HG02870 (cell line): ENCODE measurements around the gene DBP.

Source experiments
- ATAC-seq: cut with Tn5 transposase; IDR thresholded peaks from one replicate; pipeline ENCODE4 v1.9.1; 2021; ENCODE audit warnings: mild to moderate bottlenecking, moderate library complexity; ENCODE audit not compliant: unreplicated experiment

Gene DBP

DNA sequence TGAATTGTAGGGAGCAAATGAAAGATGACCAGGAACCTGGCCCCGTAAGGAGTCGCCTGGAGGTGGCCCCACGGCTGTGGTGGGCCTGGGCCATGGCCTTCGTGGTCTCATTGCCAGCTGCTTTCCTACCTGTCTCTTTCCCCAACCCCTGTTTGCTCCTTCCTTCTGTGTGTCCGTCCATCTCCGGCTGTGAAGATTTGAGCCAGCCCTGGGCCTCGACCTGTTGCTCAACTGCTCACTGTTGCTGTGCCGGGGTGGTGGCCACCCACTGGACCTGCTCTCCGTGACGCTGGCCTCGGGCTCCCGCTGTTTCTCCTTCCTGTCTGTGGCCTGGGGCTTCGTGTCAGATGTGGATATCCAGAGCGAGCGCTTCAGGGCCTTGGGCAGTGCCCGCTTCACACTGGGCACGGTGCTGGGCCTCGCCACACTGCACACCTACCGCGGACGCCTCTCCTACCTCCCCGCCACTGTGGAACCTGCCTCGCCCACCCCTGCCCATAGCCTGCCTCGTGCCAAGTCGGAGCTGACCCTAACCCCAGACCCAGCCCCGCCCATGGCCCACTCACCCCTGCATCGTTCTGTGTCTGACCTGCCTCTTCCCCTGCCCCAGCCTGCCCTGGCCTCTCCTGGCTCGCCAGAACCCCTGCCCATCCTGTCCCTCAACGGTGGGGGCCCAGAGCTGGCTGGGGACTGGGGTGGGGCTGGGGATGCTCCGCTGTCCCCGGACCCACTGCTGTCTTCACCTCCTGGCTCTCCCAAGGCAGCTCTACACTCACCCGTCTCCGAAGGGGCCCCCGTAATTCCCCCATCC is 8.5 kb downstream of the DBP start:
- ATAC-seq = no peak

- no peak for ATAC-seq
Observed at GRCh38 chr19:48627865-48628314, 9.3 kb downstream of the DBP start.

- no peak for ATAC-seq
Observed at GRCh38 chr19:48627201-48627864, 9.8 kb downstream of the DBP start.

DNA sequence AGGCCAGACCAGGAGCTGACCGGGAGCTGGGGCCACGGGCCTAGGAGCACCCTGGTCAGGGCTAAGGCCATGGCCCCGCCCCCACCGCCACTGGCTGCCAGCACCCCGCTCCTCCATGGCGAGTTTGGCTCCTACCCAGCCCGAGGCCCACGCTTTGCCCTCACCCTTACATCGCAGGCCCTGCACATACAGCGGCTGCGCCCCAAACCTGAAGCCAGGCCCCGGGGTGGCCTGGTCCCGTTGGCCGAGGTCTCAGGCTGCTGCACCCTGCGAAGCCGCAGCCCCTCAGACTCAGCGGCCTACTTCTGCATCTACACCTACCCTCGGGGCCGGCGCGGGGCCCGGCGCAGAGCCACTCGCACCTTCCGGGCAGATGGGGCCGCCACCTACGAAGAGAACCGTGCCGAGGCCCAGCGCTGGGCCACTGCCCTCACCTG is 11.3 kb downstream of the DBP start:
- ATAC-seq = no peak

- no peak for ATAC-seq
Observed at GRCh38 chr19:48624791-48625723, 12.1 kb downstream of the DBP start.

GRCh38 chr19:48624067-48624594 is 13.0 kb downstream of the DBP start:
- ATAC-seq = peak; percentile 53

DNA sequence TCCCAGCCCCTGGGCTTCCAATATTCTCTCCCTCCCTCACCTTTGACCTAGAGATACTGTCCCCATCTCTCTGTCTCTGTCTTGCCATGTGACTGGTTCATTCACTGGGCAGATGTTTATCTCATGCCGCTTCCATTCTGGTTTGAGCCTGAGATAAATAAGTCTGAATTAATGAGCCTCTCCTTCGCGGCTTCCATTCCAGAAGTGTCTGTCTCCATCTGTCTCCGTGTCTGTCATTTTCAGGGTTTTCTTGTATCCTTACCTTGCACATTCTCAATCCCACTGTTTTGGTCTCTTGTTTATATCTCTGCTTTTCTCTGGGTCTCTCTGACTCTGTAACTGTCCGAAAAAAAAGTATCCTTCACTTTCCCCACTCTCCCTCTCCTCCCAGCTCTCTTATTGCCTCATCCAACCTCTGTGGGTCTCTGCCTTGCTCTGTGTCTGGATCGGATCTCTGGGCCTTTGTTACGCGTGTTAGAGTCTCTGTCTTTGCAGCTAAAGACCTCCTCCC is 13.6 kb downstream of the DBP start:
- no peak for ATAC-seq

DNA sequence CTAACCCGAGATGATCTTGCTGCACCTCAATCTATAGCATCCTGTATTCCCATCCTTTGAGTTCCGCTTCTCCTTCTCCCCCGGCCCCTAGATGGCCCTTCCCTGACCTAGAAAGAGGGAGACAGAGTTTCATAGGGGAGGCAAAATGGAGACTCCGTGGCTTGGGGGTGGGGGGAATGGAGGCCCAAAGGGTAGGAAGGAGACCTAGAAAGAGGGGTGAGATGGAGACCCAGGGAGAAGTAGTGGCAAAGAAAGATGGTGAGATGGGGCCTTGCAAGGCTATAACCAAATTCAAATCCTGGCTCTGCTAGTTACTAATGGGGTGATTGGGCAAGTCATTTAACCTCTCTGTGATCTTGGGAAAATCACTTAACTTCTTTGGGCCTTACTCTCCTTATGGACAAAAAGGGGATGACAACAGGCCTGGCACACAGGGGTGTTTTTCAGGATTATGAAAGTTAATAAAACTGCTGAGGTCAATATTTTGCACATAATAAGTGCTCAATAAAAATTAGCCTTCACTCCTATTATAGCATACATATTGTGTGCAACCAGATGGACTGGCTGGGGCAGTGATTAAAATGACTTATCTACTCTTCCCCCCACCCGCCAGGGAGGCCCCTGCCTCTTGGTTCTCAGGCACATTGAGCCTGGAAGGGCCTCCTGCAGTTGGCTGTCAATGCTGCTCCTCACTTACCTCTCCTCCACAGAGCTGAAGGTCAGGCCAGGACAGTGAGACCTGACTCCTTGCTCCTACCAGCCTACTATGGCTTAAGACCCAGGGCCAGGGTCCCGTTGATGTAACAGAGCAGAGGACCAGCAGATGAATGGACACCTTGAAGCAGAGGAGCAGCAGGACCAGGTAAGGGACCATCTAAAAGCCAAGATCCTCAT is 17.2 kb downstream of the DBP start:
- ATAC-seq = no peak

GRCh38 chr19:48618916-48619691 is 18.1 kb downstream of the DBP start, which contains the start of the genes RPL18 and SPHK2:
Gene RPL18 (minus strand): TSS chr19:48619178. CDS start chr19:48619143, 35 bp downstream.
Gene SPHK2 (plus strand): TSS chr19:48619506. CDS start chr19:48620515, 1,009 bp downstream.
- peak; percentile 80 for ATAC-seq

DNA sequence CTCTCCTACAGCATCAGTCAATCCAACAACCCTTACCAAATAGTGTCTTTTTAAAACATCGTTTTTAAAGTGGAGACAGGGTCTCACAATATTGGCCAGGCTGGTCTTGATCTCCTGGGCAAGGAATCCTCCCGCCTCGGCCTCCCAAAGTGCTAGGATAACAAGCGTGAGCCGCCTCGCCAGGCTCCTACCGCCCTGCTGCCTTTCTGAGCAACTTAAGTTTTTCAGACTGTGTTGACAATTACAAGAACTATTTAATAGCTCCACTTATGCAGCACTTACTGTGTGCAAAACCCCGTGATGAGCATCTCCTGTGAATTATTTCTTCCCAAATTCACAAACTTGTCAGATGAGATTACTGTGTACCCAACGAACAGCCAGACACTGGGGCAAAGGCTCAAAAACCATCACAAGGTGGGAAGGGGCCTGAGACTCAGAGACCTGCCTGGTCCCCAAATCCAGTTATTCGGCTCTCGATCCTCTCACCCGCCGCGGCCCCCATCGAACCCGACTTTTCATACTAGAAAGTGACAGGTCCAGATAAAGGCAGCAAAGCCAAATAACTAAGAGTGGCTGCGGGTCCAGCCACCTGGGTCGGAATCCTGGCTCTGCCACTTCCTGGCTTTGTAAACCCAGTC is 18.8 kb downstream of the DBP start:
- ATAC-seq = no peak

DNA sequence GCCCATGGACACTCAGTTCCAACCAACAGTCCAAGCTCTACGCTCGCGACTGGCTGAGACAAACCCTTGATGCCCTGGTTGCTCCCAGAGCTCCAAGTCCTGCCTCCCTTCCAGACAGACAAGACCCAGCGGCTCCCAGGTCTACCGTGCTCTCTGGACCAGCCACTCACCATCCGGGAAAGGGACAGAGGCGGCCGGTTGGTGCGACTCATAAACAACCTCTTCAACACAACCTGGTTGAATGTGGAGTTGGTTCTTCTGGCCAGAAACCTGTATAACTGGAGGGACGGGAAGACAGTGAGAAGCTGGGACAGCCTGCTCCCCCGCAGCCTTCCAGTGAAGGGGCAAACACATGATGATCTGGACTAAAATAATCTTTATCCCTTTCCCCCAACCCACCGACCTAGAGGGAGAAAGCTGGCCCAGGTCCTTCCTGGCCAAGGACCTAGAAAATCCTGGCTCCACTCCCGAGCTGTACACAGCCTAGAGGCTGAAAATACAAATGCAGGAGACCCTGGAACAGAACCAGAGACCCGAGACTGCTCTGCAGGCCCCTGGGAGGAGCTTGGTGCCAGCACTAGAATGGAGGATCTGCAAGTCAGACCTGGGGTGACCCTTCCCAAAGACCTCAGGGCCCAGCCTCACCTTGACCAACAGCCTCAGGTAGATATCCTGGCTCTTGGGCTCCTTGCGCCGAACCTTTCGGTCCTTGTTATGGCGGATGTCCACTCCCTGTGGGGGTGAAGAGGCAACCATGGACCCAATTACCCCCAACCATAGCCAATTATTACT is 19.8 kb downstream of the DBP start:
- ATAC-seq = no peak

DNA sequence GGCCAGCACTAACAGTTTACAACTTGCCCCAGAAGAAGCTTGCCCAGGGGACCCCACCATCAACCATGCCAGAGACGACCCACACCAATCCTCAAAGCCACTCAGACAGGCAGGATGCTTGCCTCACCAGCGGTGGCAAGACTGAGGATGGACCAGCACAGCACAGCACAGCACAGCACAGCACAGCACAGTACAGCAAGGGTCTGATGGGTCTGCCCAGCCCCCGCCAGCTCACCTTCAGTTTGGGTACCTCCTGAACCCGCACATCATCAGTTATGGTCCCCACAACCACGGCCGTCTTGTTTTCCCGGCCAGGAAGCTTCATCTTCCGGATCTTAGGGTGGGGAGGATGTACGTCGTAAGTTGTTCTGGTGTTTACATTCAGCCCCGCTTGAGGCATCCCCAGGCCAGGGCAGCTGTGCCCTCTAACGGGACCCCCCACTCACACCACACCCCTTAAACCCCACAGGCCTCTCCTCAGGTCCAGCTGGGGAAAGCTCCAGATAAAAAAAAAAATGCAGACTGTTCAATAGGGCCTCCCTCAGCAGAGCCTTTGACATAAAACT is 20.6 kb downstream of the DBP start:
- ATAC-seq = no peak

DNA sequence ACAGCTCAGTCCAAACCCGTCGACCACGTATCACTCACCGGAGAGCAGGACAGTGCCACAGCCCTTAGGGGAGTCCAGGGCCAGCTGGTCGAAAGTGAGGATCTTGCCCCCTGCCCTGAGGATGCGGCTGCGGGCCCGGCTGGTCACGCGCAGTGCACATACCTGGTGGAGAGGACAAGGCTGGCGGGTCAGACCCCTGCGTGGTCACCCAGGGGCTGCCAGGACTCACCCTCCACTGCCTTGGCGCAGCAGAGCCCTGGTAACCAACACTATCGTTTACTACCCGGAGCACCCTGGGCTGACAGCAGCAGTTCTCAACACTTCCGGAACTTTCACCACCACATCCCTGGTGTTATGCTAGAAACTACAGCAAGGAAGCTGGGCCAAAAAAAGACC is 21.1 kb downstream of the DBP start:
- no peak for ATAC-seq

- ATAC-seq = no peak
Observed at GRCh38 chr19:48615231-48616040, 21.7 kb downstream of the DBP start.

DNA sequence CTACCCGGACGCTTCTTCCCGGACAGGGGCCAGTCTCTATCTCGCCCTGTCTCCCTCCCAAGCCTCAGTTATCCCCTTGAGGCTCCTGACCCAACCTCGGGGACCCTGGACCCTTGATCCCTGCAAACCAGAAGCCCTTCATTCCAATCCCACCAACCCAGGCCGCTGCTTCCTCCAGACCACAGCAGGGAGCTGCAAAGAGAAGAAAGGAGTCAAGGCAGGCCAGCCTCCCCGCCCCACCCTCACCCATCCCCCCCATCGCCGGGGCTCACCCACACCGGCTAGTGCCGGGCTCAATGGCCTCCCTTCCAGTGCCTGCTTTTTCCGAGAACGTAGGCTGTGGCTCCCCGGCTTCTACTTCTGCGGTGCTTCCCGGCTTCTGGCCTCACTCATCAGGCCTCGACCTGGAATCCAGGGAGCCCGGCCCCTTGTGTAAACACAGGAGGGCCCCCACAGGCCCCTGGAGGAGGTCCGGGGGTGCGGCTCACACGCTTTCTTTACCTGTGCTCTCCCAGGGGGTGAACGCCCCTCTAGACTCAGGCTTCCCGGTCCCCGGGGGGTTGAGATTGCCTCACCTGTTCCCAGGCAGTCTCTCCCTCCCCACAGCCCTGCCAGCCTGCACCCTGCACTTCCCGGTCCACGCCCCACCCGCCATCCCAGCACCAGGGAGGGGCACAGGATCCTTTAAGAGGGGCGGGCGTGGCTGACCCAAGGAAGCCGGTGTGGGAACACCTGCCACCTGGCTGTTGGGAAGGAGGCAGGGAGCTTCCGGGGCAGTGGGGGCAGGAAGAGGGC is 22.5 kb downstream of the DBP start, which contains the start of gene FAM83E:
Gene FAM83E (minus strand): TSS at position 641 of the 795 bp plus-strand sequence. CDS start 1,704 bp downstream, outside the sequence.
- no peak for ATAC-seq
